CD14-positive monocyte (primary cell): ENCODE results near the gene GRIA3. TPM values are rescaled to one million over a fixed set of nuclear protein-coding genes. Genes with fewer than 3 reads are reported as not detected.
A peak's percentile ranks its signal among the peaks of the same experiment; 100 is the strongest.

Experiments used
- DNase-seq, 3 donors: peaks; one replicate each; pipeline ENCODE4 v3.0.0-alpha.2; 2011 to 2022
- H2AFZ ChIP-seq: 2 replicates; pipeline ENCODE4 v1.6.0; 2012; ENCODE audit warnings: mild to moderate bottlenecking, low read depth, low read length, inconsistent platforms; ENCODE audit not compliant: insufficient read depth, poor library complexity, severe bottlenecking
- H3K27ac ChIP-seq, 2 donors: 1 replicate in 1 of 2; 2 replicates in 1 of 2; pipeline ENCODE4 v1.5.1; 2012 to 2013; ENCODE audit warnings: low read length in 2 of 2, control low read depth in 1 of 2, inconsistent platforms in 1 of 2, low read depth in 1 of 2, mild to moderate bottlenecking in 1 of 2
- H3K27me3 ChIP-seq, 2 donors: one replicate each; pipeline versions ENCODE4 v1.6.0 to v1.6.1; 2011 to 2013; ENCODE audit warnings: low read length in 2 of 2; ENCODE audit not compliant: control insufficient read depth in 2 of 2, insufficient read depth in 2 of 2
- H3K36me3 ChIP-seq, 2 donors: replicated peaks in 1 of 2; 1 replicate in 1 of 2; 2 replicates in 1 of 2; pipeline versions ENCODE4 v1.5.1 to v1.6.1; 2012 to 2013; ENCODE audit warnings: low read length in 2 of 2, control low read depth in 1 of 2, inconsistent platforms in 1 of 2, mild to moderate bottlenecking in 1 of 2; ENCODE audit not compliant: insufficient read depth in 2 of 2, control insufficient read depth in 1 of 2
- H3K4me1 ChIP-seq, 2 donors: 1 replicate in 1 of 2; 2 replicates in 1 of 2; pipeline versions ENCODE4 v1.5.1 to v1.6.1; 2012 to 2013; ENCODE audit warnings: low read length in 2 of 2, control low read depth in 1 of 2, inconsistent platforms in 1 of 2, mild to moderate bottlenecking in 1 of 2, moderate library complexity in 1 of 2; ENCODE audit not compliant: insufficient read depth in 2 of 2, control insufficient read depth in 1 of 2
- H3K4me2 ChIP-seq: replicated peaks from 2 replicates; pipeline ENCODE3; 2012; ENCODE audit warnings: low read length, moderate library complexity, mild to moderate bottlenecking; ENCODE audit not compliant: poor library complexity, severe bottlenecking; ENCODE audit errors: extremely low read depth
- H3K4me3 ChIP-seq, 3 experiments: fragments of 200-600 bp in 1 of 3; sonication (generic) in 1 of 3; replicated peaks in 1 of 3; 1 replicate in 2 of 3; 2 replicates in 1 of 3; pipeline ENCODE4 v1.5.1; 2011 to 2013; ENCODE audit warnings: low read length in 3 of 3, mild to moderate bottlenecking in 3 of 3, control low read depth in 2 of 3, low read depth in 2 of 3, inconsistent platforms in 1 of 3, moderate library complexity in 1 of 3
- H3K79me2 ChIP-seq: 2 replicates; pipeline ENCODE4 v1.6.0; 2012; ENCODE audit warnings: mild to moderate bottlenecking, control low read depth, inconsistent platforms, low read length, moderate library complexity; ENCODE audit not compliant: insufficient read depth
- H3K9ac ChIP-seq: 2 replicates; pipeline ENCODE4 v1.6.0; 2017; ENCODE audit warnings: low read length, mild to moderate bottlenecking; ENCODE audit not compliant: insufficient read depth, poor library complexity, severe bottlenecking
- H3K9me3 ChIP-seq, 2 donors: replicated peaks in 1 of 2; 1 replicate in 1 of 2; 2 replicates in 1 of 2; pipeline versions ENCODE4 v1.5.1 to v1.6.1; 2012 to 2013; ENCODE audit warnings: low read length in 2 of 2, control low read depth in 1 of 2; ENCODE audit not compliant: control insufficient read depth in 1 of 2, insufficient read depth in 1 of 2
- H4K20me1 ChIP-seq: 2 replicates; pipeline ENCODE4 v1.6.0; 2012; ENCODE audit warnings: mild to moderate bottlenecking, low read length, control low read depth, moderate library complexity; ENCODE audit not compliant: insufficient read depth
- H3K27ac Mint-ChIP-seq, 7 donors: one replicate each; pipeline ENCODE4 v1.8.0; 2020; ENCODE audit warnings: mild to moderate bottlenecking in 7 of 7, mixed read lengths in 7 of 7, moderate library complexity in 6 of 7, inconsistent platforms in 2 of 7
- H3K27me3 Mint-ChIP-seq, 3 donors: one replicate each; pipeline ENCODE4 v1.8.0; 2021 to 2022; ENCODE audit warnings: low read depth in 3 of 3, mild to moderate bottlenecking in 3 of 3, mixed read lengths in 3 of 3, moderate library complexity in 3 of 3, inconsistent platforms in 1 of 3
- H3K36me3 Mint-ChIP-seq, 2 donors: one replicate each; pipeline ENCODE4 v1.8.0; 2020; ENCODE audit warnings: mixed read lengths in 2 of 2, inconsistent platforms in 1 of 2, mild to moderate bottlenecking in 1 of 2
- H3K4me1 Mint-ChIP-seq: one replicate; pipeline ENCODE4 v1.8.0; 2020; ENCODE audit warnings: mild to moderate bottlenecking, mixed read lengths
- H3K4me3 Mint-ChIP-seq, 2 donors: one replicate each; pipeline ENCODE4 v1.8.0; 2020; ENCODE audit warnings: mild to moderate bottlenecking in 2 of 2, mixed read lengths in 2 of 2, moderate library complexity in 1 of 2
- H3K9me3 Mint-ChIP-seq, 7 donors: one replicate each; pipeline ENCODE4 v1.8.0; 2020 to 2022; ENCODE audit warnings: mixed read lengths in 7 of 7, mild to moderate bottlenecking in 6 of 7, moderate library complexity in 6 of 7, inconsistent platforms in 2 of 7
- WGBS: methylation state at CpG from one replicate; pipeline ENCODE4 v1.1.5; 2013; ENCODE audit warnings: missing lambda C conversion rate; ENCODE audit not compliant: insufficient coverage; 5-methylcytosine and 5-hydroxymethylcytosine counted together
- intact Hi-C, 2 donors: fragments of 100-400 bp; cut with micrococcal nuclease; formaldehyde crosslinking; loops; one replicate each; pipeline versions ENCODE4 v1.15.0 to v1.15.1; 2023
- polyA plus RNA-seq, 3 donors: library from polyadenylated mRNA; depleted of rRNA in 1 of 3; unstranded in 2 of 3; stranded (reverse) in 1 of 3; fragments of 300-500 nt in 2 of 3; fragments of >200 nt in 1 of 3; fragmentation: Illumina TruSeq in 2 of 3; gene quantifications; 1 replicate in 2 of 3; 2 replicates in 1 of 3; pipeline ENCODE4 v1.2.3, GENCODE V29; 2012 to 2021
- TF ChIP-seq, protein P1 (sequence below): fragments of 200-600 bp; IDR thresholded peaks from one replicate; pipeline ENCODE4 v1.8.0; 2022; ENCODE audit warnings: antibody characterized with exemption, mild to moderate bottlenecking

Gene GRIA3
- polyA plus RNA-seq, 3 donors: not detected

DNA sequence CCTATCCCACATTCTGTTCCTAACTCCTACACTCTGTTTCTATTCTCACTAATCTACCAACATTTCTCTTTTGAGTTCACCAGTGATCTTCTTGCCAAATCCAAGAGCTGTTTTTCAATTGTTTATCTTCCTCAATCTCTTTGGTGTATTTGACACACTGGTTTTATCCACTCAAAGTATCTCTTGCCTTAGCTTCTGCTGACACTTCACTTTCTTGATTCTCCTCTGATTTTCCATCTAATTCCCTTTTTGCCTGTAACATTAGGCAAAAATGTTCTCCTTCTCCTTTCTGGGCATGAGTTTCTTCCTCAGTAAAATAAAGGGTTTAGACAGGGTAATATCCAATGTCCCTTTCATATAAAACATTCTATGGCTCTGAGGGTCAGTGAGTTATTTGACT lies 26.2 kb downstream of the GRIA3 start:
- TF ChIP-seq, protein P1, sequence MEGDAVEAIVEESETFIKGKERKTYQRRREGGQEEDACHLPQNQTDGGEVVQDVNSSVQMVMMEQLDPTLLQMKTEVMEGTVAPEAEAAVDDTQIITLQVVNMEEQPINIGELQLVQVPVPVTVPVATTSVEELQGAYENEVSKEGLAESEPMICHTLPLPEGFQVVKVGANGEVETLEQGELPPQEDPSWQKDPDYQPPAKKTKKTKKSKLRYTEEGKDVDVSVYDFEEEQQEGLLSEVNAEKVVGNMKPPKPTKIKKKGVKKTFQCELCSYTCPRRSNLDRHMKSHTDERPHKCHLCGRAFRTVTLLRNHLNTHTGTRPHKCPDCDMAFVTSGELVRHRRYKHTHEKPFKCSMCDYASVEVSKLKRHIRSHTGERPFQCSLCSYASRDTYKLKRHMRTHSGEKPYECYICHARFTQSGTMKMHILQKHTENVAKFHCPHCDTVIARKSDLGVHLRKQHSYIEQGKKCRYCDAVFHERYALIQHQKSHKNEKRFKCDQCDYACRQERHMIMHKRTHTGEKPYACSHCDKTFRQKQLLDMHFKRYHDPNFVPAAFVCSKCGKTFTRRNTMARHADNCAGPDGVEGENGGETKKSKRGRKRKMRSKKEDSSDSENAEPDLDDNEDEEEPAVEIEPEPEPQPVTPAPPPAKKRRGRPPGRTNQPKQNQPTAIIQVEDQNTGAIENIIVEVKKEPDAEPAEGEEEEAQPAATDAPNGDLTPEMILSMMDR: no peak
- H3K36me3 Mint-ChIP-seq: no peaks in the 10 kb centered on the region
- no peak overlapping the region for H3K4me3 ChIP-seq

GRCh38 chrX:123215397-123216089 lies 31.5 kb downstream of the GRIA3 start:
- Histone ChIP-seq H3K9me3 (no peaks in the 10 kb centered on the region), H3K36me3 (no peaks in the 10 kb centered on the region), H3K9ac (no peak overlapping the region), H3K27me3 (no peaks in the 10 kb centered on the region), H3K4me3 (no peak overlapping the region), H3K4me2 (no peak overlapping the region), H3K27ac (no peak overlapping the region), H3K79me2 (no peaks in the 10 kb centered on the region), H3K4me1 (no peaks in the 10 kb centered on the region), H4K20me1 (no peaks in the 10 kb centered on the region), H2AFZ (no peak overlapping the region)
- 83% methylated on average over 1 of the region's 7 CpGs for WGBS
- Mint-ChIP-seq H3K36me3 (no peaks in the 10 kb centered on the region), H3K27me3 (peaks cover 0 to 2% (median 0%) of the 10 kb centered on the region in 3 donors), H3K9me3 (no peaks in the 10 kb centered on the region), H3K4me3 (no peak overlapping the region), H3K4me1 (no peaks in the 10 kb centered on the region), H3K27ac (peak overlapping the region in 1 of 7 donors; percentile 3)
- no peak for DNase-seq
- TF ChIP-seq, protein P1: no peak
- intact Hi-C loops: no loop called here

More for the DNA sequence above, 26.2 kb downstream of the GRIA3 start:
- H3K9me3 Mint-ChIP-seq: peaks cover 0 to 2% (median 0%) of the 10 kb centered on the region in 7 donors
- Histone ChIP-seq H3K4me2 (no peak overlapping the region), H2AFZ (no peak overlapping the region), H3K9me3 (no peaks in the 10 kb centered on the region), H3K4me1 (no peaks in the 10 kb centered on the region), H3K79me2 (no peaks in the 10 kb centered on the region), H3K9ac (no peak overlapping the region), H4K20me1 (no peaks in the 10 kb centered on the region), H3K36me3 (no peaks in the 10 kb centered on the region), H3K27ac (no peak overlapping the region), H3K27me3 (no peaks in the 10 kb centered on the region)
- no peak overlapping the region for H3K27ac Mint-ChIP-seq
- H3K4me1 Mint-ChIP-seq: no peaks in the 10 kb centered on the region
- H3K4me3 Mint-ChIP-seq: no peak overlapping the region
- DNase-seq: no peak
- no peaks in the 10 kb centered on the region for H3K27me3 Mint-ChIP-seq
- intact Hi-C loops: no loop called here
